ENCODE results near the gene LYZL1.

The LYZL1 gene

DNA sequence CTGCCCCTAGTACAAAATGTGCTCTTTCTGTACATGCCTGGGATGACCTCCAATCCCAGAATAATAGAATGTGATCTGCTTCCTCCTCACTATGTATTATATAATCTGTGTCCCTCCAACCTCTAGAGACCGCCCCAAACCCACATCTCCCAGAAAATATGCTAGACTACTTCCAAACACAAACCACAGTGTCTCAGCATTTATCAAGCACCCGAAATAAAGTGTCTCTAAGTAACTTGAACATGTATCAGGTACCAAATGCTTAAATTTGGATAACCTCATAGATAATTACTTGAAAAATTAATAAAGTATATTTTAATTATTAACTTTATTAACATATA, 16.1 kb downstream of the LYZL1 start:
- in situ Hi-C loops (cut with MboI; ENCODE audit: low sequenced_read_pairs) = loop anchor here (25.0 kb wide), 1 partner anchor 643 kb away; no protein-coding TSS in a partner anchor

- in situ Hi-C loops (cut with MboI; ENCODE audit: low sequenced_read_pairs) = loop anchor here (25.0 kb wide), 1 partner anchor 644 kb away; no protein-coding TSS in a partner anchor
Measured at GRCh38 chr10:29306688-29307087, 17.8 kb downstream of the LYZL1 start.

DNA sequence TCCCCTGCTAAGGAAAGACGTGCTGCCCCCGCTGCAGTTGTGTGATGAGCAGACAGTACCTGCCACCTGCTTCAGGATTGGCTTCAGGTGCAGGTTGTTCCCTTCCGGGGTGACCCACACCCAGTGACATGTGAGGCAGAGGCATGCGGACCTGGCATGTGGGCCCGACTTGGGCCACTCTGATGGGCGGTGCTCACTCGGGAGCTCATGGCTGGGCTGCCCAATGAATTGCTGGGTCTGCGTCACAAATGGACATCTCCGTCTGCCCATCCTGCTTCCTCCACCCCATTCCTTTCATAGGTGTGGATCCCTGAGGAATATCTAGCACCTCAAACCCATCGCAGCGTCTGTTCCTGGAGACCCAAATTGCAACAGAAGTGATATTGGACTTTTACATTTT, 19.3 kb downstream of the LYZL1 start:
- in situ Hi-C loops (cut with MboI; ENCODE audit: low sequenced_read_pairs) = loop anchor here (25.0 kb wide), 1 partner anchor 646 kb away; no protein-coding TSS in a partner anchor

DNA sequence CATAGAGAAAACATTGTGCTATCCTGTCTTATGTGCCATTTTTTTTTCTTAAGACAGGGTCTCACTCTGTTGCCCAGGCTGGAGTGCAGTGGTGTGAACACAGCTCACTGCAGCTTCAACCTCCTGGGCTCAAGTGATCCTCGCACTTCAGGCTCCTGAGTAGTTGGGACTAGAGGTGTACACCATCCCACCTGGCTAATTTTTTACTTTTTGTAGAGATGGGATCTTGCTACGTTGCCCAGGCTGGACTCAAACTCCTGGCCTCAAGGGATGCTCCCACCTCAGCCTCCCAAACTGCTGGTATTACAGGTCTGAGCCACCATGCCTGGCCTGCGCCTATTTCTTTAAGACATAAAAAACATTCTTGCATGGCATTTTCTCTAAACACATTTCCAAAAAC, 20.6 kb downstream of the LYZL1 start:
- in situ Hi-C loops (cut with MboI; ENCODE audit: low sequenced_read_pairs) = loop anchor here (25.0 kb wide), 1 partner anchor 647 kb away; no protein-coding TSS in a partner anchor

GRCh38 chr10:29310463-29310862, 21.6 kb downstream of the LYZL1 start:
- in situ Hi-C loops (cut with MboI; ENCODE audit: low sequenced_read_pairs) = loop anchor here (25.0 kb wide), 1 partner anchor 648 kb away; no protein-coding TSS in a partner anchor

DNA sequence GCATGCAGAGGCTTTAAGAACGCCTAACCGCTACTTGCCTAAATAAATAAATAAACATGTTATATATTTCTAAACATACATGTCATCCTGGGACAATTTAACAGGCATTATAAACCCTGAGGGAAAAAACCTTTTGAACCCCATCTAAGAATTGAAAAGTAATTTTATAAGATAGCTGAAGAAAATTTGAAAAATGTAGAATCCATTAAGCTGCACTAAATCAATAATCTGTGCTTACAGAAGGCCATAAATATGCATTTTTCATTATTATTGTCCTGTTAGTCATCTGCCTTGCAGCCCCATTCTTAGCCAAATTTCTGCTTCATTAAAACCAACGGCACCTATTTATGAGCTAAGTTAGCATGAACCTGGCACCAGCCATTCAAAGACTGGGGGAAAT, 24.2 kb downstream of the LYZL1 start:
- in situ Hi-C loops (cut with MboI; ENCODE audit: low sequenced_read_pairs) = loop anchor here (25.0 kb wide), 1 partner anchor 651 kb away; no protein-coding TSS in a partner anchor

DNA sequence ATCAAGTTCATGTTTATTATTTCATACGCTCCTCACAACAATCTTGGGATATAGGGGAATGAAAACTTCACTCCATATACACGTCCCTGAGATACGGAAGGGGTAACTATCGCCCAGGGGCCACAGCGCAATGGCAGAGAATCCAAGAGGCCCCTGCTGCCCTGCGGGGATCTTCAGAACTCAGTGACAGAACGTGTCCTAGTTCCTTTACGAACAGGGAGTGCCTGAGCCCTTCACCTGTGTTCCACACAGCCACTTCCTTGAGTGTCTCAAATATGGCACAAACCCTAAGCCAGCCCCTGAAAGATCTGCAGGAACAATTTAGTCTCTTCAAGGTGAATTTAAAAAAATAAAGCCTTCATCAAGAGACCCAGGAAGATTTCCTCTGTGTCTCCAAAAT, 25.9 kb downstream of the LYZL1 start:
- in situ Hi-C loops (cut with MboI; ENCODE audit: low sequenced_read_pairs) = loop anchor here (25.0 kb wide), 1 partner anchor 652 kb away; no protein-coding TSS in a partner anchor

DNA sequence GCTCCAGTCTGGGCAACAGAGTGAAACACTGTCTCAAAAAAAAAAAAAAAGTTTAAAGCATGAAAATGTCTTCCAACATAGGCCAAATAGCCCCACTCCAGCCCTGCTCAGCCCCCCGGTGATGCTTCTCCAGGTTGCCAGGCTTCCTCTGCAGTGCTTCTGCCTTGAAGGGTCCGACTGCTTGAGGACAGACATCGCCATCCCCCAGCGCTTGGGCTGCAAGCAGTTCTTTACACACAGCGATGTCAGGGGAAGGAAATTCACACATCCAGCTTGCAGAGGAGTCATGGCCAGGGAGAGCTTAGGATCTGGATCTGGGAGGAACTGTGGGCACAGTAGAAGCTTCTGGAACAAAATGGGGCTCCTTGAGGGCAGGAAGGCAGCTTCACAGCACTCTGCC, 26.9 kb downstream of the LYZL1 start:
- in situ Hi-C loops (cut with MboI; ENCODE audit: low sequenced_read_pairs) = loop anchor here (25.0 kb wide), 1 partner anchor 654 kb away; no protein-coding TSS in a partner anchor

- in situ Hi-C loops (cut with MboI; ENCODE audit: low sequenced_read_pairs) = loop anchor here (25.0 kb wide), 1 partner anchor 654 kb away; no protein-coding TSS in a partner anchor
Measured at GRCh38 chr10:29316308-29317026, 27.6 kb downstream of the LYZL1 start.

- in situ Hi-C loops (cut with MboI; ENCODE audit: low sequenced_read_pairs) = loop anchor here (25.0 kb wide), 1 partner anchor 655 kb away; no protein-coding TSS in a partner anchor
Measured at GRCh38 chr10:29317027-29317420, 28.2 kb downstream of the LYZL1 start.

GRCh38 chr10:29317423-29318021, 28.7 kb downstream of the LYZL1 start:
- in situ Hi-C loops (cut with MboI; ENCODE audit: low sequenced_read_pairs) = loop anchor here (25.0 kb wide), 1 partner anchor 655 kb away; no protein-coding TSS in a partner anchor

DNA sequence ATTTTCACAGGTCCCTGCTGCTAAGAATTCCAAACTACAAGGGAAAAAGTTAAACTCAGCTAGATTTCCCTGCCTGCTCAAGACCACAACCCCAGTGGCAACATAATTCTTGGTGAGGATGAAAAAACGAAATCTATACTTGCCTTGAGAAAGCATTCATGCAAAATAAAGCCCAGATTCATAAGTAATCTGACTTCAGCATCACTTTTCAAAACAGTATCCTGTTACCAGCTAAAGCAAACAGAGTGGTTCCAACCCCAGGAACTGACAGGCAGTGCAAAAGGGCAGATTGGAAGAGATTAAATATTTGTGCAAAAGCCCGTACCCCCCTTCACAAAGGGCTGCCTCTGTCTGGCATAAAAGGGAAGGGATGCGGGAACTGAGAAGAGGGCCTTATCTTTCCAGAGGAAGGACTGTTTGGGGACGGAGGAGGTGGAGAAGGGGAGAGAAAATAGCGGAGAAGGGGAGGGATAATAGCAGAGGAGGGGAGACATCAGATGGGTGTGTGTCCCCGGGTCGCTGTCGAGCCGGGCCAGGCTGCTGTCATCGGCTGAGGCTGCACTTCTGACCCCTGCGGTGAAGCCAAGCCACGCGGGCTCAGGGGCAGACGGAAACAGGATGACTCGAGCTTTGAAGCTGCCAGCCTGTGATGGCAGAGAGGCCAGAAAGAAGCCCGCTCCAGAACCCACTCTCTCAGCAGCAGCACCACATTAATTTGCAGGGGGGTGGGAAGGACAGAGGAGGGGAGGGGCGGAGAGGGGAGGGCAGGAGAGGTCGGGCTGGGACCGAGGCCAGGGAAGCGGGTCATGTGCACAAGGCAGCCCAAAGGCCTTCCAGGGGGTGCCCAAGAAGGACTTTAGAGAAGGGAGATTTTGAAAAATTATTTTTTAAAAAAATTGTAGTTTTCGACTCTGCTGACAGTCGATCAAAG, 29.5 kb downstream of the LYZL1 start:
- in situ Hi-C loops (cut with MboI; ENCODE audit: low sequenced_read_pairs) = loop anchor here (25.0 kb wide), 1 partner anchor 656 kb away; no protein-coding TSS in a partner anchor

DNA sequence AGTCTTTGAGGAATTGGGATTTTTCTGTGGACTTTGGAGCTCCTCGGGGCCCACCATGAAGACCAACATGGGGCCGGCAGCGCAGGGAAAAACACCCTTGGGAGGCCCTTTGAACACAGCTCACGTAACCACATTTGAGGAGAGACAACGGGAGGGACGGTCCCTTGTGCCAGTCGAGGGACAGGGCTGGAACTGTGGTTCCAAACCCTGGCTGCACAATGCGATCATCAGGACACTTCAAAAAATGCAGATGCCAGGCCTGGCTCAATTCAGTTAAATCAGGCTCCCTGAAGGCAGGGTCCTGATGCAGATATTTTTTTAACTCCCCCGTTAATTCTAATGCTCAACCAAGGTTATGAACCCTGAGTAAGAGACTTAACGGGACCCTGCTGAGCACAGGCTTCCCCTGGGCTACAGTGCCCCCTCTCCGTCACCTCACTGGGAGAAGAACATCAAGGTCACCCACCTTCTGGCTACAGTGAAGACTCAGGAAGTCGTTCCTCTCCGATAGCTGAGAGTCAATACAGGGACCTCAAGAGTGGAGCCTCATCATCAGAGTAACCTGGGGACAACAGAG, 30.4 kb downstream of the LYZL1 start:
- in situ Hi-C loops (cut with MboI; ENCODE audit: low sequenced_read_pairs) = loop anchor here (25.0 kb wide), 1 partner anchor 657 kb away; no protein-coding TSS in a partner anchor

GRCh38 chr10:29320680-29321121, 31.8 kb downstream of the LYZL1 start:
- in situ Hi-C loops (cut with MboI; ENCODE audit: low sequenced_read_pairs) = loop anchor here (25.0 kb wide), 1 partner anchor 658 kb away; no protein-coding TSS in a partner anchor

DNA sequence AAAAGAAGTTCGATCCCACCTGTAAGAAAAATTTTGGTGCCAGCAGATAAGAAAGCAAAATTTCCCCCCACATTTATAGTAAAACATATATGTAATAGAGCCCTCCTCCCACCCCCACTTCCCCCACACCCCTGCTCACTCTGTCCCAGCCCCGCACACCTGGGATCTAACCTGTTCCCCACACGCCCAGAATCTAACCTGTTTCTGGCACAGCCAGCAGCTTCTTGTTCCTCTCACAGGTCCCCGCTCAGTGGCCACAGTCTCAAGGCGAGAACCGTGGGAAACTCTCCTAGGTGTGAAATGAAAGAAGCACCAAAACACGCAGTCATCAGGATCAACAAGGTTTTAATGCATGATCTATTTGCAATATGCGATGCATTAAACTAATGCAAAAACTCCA, 32.8 kb downstream of the LYZL1 start:
- in situ Hi-C loops (cut with MboI; ENCODE audit: low sequenced_read_pairs) = loop anchor here (25.0 kb wide), 1 partner anchor 659 kb away; no protein-coding TSS in a partner anchor

- in situ Hi-C loops (cut with MboI; ENCODE audit: low sequenced_read_pairs) = loop anchor here (25.0 kb wide), 1 partner anchor 661 kb away; no protein-coding TSS in a partner anchor
Measured at GRCh38 chr10:29322918-29323317, 34.0 kb downstream of the LYZL1 start.

DNA sequence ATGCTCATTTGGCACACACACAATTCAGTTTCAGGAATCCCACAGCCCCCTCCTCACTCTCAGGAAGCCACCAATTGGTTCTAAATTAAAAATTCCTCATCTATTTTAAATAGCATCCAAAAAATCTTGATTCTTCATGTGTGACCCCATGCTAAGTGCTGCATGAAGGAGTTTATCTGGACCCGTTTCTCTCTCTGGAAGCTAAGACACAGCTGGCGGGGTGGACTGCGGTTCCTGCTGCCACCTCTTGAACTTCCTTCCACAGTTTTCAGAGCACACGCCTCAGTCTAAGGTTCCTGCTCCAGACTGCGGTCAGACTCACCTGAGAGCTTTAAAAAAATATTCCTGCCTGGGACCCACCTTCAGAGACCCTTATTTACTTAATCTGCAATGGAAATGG, 34.5 kb downstream of the LYZL1 start:
- in situ Hi-C loops (cut with MboI; ENCODE audit: low sequenced_read_pairs) = loop anchor here (25.0 kb wide), 1 partner anchor 661 kb away; no protein-coding TSS in a partner anchor

GRCh38 chr10:29324220-29324841, 35.5 kb downstream of the LYZL1 start:
- in situ Hi-C loops (cut with MboI; ENCODE audit: low sequenced_read_pairs) = loop anchor here (25.0 kb wide), 1 partner anchor 662 kb away; no protein-coding TSS in a partner anchor

GRCh38 chr10:29326299-29326698, 37.4 kb downstream of the LYZL1 start:
- in situ Hi-C loops (cut with MboI; ENCODE audit: low sequenced_read_pairs) = no loop called here
